SK-N-SH (cell line): Measurements from ENCODE around the gene SPDEF.
A peak's percentile ranks its signal among the peaks of the same experiment; 100 is the strongest.

Experiments used
- CHD2 ChIP-seq: fragments of 150-350 bp; IDR thresholded peaks from 2 replicates; pipeline ENCODE4 v1.6.1; 2018; ENCODE audit warnings: low read length; ENCODE audit not compliant: partially characterized antibody
- CTCF ChIP-seq: fragments of 200-600 bp; sonication (generic); IDR thresholded peaks from 2 replicates; pipeline ENCODE4 v1.6.1; 2017; ENCODE audit warnings: antibody characterized with exemption, mild to moderate bottlenecking, moderate library complexity
- EP300 ChIP-seq, 2 experiments: IDR thresholded peaks; 2 replicates each; pipeline versions ENCODE4 v1.4.0 to v1.6.1; 2012; ENCODE audit warnings: borderline replicate concordance in 1 of 2, low read depth in 1 of 2, low read length in 1 of 2
- GABPA ChIP-seq: IDR thresholded peaks from 2 replicates; pipeline ENCODE4 v1.4.0; 2012; ENCODE audit warnings: low read depth, mild to moderate bottlenecking
- GATA2 ChIP-seq: sonication (generic); formaldehyde crosslinking; IDR thresholded peaks from 2 replicates; pipeline ENCODE4 v1.5.0; 2020; ENCODE audit warnings: mild to moderate bottlenecking, missing genetic modification reagents
- JUND ChIP-seq: IDR thresholded peaks from 2 replicates; pipeline ENCODE4 v1.4.0; 2012
- NFIC ChIP-seq: IDR thresholded peaks from 2 replicates; pipeline ENCODE4 v1.4.0; 2012; ENCODE audit warnings: borderline replicate concordance
- NRF1 ChIP-seq: IDR thresholded peaks from 2 replicates; pipeline ENCODE4 v1.6.1; 2012; ENCODE audit warnings: low read depth, mild to moderate bottlenecking, low read length
- POLR2AphosphoS5 ChIP-seq: IDR thresholded peaks from 2 replicates; pipeline ENCODE4 v1.6.1; 2012; ENCODE audit warnings: low read depth, low read length
- RFX5 ChIP-seq: IDR thresholded peaks from 2 replicates; pipeline ENCODE4 v1.6.1; 2012; ENCODE audit warnings: mild to moderate bottlenecking, improper control_type of control experiment, low read length
- SMC3 ChIP-seq: IDR thresholded peaks from 2 replicates; pipeline ENCODE4 v1.6.1; 2012; ENCODE audit warnings: low read depth, low read length, improper control_type of control experiment
- YY1 ChIP-seq: IDR thresholded peaks from 2 replicates; pipeline ENCODE4 v1.4.0; 2012; ENCODE audit warnings: low read depth, mild to moderate bottlenecking
- TF ChIP-seq, protein P1 (sequence below): IDR thresholded peaks from 2 replicates; pipeline ENCODE4 v1.4.0; 2012; ENCODE audit warnings: low read depth
- TF ChIP-seq, protein P2 (sequence below): IDR thresholded peaks from 2 replicates; pipeline ENCODE4 v1.6.1; 2012; ENCODE audit warnings: mild to moderate bottlenecking, low read depth, low read length, moderate library complexity

DNA sequence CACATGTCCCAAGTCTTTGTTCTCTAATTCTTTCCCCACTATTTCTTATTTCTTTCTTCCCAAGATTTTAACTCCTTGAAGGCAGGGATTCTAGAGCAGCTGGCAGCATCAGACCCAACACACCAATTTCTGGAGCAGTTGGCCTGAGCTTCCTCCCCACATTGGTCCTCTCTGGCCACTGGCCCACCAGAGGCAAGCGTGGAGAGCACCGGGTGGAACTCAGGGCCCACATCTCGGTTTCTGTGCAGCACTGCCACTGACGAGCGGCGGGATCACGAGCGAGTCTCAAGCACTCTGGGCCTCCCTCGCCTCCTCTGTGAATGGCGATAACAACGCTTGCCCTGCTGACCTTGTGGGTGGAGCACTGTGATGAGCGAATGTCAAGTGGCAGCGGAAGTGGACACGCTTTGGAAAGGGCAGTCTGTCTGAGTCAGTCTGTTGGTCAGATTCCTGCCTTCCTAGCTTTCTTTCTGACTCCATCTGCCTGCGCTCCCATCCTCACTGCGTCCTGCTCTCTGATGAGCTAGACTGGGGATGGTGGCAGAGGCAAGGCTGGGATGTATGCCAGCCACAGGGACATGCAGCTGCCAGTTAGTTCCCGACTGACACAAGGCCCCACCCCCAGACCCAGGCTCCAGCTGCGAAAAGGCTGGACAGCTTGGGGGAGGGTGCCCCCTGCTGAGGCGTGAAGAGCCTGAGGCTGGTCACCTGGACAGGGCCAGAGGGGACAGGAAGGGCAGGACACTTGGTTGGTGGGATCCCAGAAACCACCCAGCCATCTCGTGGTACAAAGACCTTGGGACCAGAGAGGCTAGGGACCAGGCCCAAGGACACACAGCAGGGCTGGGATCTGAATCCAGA is 4.5 kb upstream of the SPDEF start:
- no peak for TF ChIP-seq CTCF
- no peak for TF ChIP-seq GATA2 (CRISPR knock-in tag)
- no peak for TF ChIP-seq JUND
- TF ChIP-seq RFX5 = no peak
- no peak for TF ChIP-seq POLR2AphosphoS5
- TF ChIP-seq NFIC = no peak
- no peak for TF ChIP-seq GABPA
- no peak for TF ChIP-seq YY1
- TF ChIP-seq, protein P1, sequence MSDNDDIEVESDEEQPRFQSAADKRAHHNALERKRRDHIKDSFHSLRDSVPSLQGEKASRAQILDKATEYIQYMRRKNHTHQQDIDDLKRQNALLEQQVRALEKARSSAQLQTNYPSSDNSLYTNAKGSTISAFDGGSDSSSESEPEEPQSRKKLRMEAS = no peak
- no peak for TF ChIP-seq EP300 (IDR thresholded peaks at IDR 0.05; ENCODE audit: borderline replicate concordance in 1 of 2, low read depth in 1 of 2, low read length in 1 of 2)
- TF ChIP-seq, protein P2, sequence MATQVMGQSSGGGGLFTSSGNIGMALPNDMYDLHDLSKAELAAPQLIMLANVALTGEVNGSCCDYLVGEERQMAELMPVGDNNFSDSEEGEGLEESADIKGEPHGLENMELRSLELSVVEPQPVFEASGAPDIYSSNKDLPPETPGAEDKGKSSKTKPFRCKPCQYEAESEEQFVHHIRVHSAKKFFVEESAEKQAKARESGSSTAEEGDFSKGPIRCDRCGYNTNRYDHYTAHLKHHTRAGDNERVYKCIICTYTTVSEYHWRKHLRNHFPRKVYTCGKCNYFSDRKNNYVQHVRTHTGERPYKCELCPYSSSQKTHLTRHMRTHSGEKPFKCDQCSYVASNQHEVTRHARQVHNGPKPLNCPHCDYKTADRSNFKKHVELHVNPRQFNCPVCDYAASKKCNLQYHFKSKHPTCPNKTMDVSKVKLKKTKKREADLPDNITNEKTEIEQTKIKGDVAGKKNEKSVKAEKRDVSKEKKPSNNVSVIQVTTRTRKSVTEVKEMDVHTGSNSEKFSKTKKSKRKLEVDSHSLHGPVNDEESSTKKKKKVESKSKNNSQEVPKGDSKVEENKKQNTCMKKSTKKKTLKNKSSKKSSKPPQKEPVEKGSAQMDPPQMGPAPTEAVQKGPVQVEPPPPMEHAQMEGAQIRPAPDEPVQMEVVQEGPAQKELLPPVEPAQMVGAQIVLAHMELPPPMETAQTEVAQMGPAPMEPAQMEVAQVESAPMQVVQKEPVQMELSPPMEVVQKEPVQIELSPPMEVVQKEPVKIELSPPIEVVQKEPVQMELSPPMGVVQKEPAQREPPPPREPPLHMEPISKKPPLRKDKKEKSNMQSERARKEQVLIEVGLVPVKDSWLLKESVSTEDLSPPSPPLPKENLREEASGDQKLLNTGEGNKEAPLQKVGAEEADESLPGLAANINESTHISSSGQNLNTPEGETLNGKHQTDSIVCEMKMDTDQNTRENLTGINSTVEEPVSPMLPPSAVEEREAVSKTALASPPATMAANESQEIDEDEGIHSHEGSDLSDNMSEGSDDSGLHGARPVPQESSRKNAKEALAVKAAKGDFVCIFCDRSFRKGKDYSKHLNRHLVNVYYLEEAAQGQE = no peak
- TF ChIP-seq SMC3 = 0 out of 2 replicates have a peak, but pooled peaks have one; percentile 12
- TF ChIP-seq CHD2 = no peak
- TF ChIP-seq NRF1 = no peak
